HG03135 (cell line): Measurements from ENCODE around the gene BRIP1.

ENCODE experiments used
- ATAC-seq: cut with Tn5 transposase; IDR thresholded peaks from one replicate; pipeline ENCODE4 v1.9.1; 2021; ENCODE audit warnings: mild to moderate bottlenecking, moderate library complexity; ENCODE audit not compliant: unreplicated experiment

The BRIP1 gene

GRCh38 chr17:61768405-61768804 is 94.9 kb downstream of the BRIP1 start:
- no peak for ATAC-seq

GRCh38 chr17:61766520-61766919 is 96.8 kb downstream of the BRIP1 start:
- no peak for ATAC-seq

- ATAC-seq = no peak
Measured at GRCh38 chr17:61764846-61765245, 98.5 kb downstream of the BRIP1 start.

- ATAC-seq = no peak
Measured at GRCh38 chr17:61761827-61762226, 101.5 kb downstream of the BRIP1 start.

GRCh38 chr17:61759362-61759761 is 104.0 kb downstream of the BRIP1 start:
- no peak for ATAC-seq

- ATAC-seq = no peak
Measured at GRCh38 chr17:61758430-61758829, 104.9 kb downstream of the BRIP1 start.

- ATAC-seq = peak; percentile 79
Measured at GRCh38 chr17:61757168-61757567, 106.2 kb downstream of the BRIP1 start.

GRCh38 chr17:61756561-61756960 is 106.8 kb downstream of the BRIP1 start:
- ATAC-seq = no peak

- no peak for ATAC-seq
Measured at GRCh38 chr17:61755668-61756067, 107.7 kb downstream of the BRIP1 start.

GRCh38 chr17:61755078-61755477 is 108.2 kb downstream of the BRIP1 start:
- no peak for ATAC-seq

GRCh38 chr17:61754124-61754523 is 109.2 kb downstream of the BRIP1 start:
- no peak for ATAC-seq

GRCh38 chr17:61753696-61754095 is 109.6 kb downstream of the BRIP1 start:
- ATAC-seq = no peak

GRCh38 chr17:61750656-61751055 is 112.7 kb downstream of the BRIP1 start:
- ATAC-seq = peak; percentile 89

- no peak for ATAC-seq
Measured at GRCh38 chr17:61749823-61750404, 113.4 kb downstream of the BRIP1 start.

- no peak for ATAC-seq
Measured at GRCh38 chr17:61746248-61746985, 116.9 kb downstream of the BRIP1 start.

GRCh38 chr17:61744804-61745203 is 118.5 kb downstream of the BRIP1 start:
- no peak for ATAC-seq

- ATAC-seq = no peak
Measured at GRCh38 chr17:61744252-61744651, 119.1 kb downstream of the BRIP1 start.

GRCh38 chr17:61743766-61744165 is 119.6 kb downstream of the BRIP1 start:
- no peak for ATAC-seq

GRCh38 chr17:61739002-61739401 is 124.3 kb downstream of the BRIP1 start:
- ATAC-seq = no peak

GRCh38 chr17:61738249-61738648 is 125.1 kb downstream of the BRIP1 start:
- ATAC-seq = no peak

GRCh38 chr17:61737820-61738219 is 125.5 kb downstream of the BRIP1 start:
- no peak for ATAC-seq

- ATAC-seq = no peak
Measured at GRCh38 chr17:61736438-61736837, 126.9 kb downstream of the BRIP1 start.

GRCh38 chr17:61735807-61736206 is 127.5 kb downstream of the BRIP1 start:
- no peak for ATAC-seq
